ENCODE results near the gene MAML2.

The MAML2 gene

DNA sequence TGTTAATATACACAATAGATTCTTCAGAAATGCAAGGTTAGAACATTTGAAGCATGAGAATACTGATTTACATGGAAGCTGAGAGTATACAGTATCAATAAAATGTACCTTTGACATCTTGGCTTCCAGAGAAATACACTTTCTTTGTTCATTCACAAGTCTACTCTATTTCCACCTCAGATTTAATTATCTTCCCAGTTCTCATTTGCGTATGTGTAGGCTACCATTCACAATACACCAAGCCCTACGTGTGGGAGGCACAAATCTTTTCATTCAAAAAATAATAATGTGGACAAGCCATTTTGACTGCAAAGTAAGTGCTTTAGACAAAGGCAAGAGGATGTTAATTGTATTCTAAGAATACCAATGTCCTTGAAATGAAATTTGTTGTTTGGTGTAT is 286.4 kb downstream of the MAML2 start:
- DNase-seq, result no peak

DNA sequence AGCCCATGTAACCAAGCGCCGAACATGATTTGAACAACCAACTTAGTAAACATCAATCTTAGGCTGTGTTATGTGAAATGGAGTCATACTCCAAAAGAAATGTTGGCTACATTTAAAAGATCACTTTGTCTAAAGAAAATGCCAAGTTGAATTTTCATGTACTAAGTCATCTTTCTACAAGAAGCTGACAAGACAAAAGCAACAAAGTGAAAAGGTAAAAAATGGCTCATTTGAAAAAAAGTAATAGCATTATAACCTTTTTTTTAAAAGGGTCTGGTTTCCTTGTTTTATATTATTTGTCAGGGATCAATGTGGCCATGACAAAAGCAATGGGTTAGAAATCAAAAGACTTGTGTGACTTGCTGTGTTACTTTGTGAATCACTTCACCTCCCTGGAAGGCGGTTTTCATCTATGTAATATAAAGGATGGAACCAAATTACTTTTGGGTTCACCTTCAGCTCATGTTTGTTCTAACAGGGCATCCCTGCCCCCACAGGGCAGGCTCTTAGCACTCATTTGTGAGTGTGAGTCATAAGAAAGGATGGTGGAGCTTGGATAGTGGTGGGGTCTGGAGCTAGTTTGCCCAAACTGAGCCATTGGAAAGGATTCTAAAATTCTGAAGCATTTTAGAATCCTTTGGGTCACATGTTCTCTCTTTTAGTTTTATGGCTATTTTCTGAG is 287.1 kb downstream of the MAML2 start:
- DNase-seq, result peak; percentile 85

DNA sequence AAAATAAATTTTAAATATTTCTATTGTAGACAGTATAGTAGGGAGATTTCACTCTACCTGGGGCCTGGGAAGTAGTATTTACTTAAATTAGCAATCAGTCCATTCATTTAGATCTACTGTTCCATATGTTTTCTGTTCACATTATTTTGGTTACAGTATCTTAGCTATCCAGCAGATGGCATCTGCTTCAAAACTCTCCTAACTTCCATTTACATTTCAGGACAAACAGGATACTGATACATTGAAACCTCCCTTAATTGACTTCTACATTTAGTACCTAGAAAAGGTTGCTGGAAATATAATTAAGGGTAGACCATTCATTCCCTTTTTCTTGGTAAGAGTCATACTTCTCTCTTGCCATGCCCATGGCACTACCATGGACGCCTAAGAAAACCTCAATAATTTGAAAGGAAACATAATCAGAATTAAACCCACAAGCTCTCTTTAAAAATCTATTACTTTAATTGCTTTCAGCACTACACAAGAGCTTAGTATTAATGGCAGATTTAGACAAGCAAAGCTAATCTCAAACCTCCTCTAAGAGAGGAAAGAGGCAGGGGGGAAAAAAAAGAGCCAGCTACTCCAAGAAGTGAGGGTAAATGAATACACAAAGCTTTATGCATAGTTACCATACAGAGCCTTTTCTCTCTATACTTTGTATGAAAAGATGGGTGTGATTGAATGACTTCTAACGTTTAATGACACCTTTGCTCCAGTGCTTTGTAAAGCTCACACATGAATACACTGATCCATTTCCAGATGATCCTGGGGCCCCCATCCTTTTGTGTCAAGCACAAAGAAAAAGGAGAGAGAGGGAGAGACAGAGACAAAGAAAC is 287.9 kb downstream of the MAML2 start:
- DNase-seq, result peak; percentile 64

DNA sequence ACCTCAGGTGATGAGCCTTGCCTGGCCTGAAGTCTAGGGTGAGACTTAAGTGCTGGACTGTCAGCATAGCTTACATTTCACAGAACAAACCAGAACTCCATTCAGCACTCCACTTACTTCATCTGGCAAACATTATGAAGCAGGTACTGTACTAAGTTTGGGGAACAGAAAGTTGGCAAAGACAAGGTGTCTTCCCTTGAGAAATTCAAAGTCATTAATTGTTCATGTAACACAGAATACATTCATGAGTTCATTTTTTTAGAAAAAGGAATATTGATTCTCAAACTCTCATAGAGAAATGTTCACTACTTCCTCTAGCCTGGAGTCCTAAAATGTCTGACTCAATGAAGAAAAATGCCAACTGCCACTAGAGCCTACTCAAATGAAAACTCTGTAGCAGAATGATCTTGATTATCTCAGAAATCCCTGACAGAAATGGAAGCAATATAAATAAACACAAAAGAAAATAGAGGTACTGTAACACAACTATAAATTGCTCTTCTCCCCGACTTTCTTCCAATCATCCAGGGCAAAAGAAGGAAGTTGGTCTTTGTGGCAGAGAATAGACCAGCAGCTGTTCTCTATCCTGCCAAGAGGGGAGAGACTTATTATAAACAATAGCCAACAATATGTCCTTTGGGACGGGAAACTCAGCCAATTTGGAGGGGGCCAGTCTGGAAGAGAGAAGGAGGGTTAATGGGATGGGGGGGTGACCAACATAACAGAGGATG is 289.9 kb downstream of the MAML2 start:
- peak; percentile 70 for DNase-seq

DNA sequence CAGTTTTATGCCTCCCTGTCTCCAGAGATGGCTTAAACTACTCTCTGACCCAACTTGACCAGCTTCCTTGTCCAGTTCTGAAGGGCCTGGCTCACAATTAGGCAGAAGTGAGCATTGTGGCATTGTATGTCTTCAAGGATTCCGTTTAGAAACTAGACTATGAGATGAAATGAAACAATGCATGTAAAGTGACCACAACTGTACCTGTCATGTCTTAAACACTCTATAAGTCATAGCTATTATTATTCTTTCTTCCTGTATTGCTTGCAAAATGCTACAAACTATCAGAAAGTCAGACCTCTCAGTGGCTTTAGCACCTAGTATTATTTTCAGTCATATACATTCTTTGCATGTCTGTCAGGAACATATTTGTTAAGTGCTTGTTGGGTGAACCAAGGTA is 291.2 kb downstream of the MAML2 start:
- DNase-seq, result no peak

DNA sequence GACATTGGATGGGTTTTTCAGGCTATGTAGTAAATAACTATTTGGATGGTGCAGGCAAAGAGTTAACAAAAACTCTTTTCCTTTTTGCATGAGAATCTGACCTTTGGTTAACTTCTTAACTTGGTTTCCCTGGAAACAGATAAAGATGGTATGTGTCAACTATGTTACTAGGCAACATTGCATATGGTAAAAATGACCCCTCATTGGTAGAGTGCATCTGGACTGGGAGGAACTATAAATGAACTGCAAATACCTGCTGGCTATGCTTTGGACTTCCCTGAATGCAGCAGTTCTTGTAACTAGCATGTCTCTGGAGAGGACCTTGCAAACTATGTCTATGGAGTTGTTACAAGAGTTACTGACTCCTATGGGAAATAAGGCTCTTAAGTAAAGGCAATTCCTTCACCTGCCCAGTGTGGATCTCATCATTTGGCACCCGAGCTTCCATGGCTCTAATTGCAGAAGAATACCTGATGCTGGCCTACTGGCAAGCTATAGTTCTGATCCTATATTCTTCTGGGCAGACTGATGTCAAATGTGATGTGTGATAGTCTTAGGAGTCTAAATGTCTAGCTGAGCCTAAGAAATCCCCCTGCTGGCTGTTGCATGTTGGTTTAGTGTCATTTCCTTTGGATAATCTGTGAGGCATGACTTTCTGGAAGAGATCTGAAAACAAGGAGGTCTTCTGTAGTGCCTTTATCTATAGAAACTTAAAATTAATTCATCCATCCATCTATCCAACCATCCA is 292.4 kb downstream of the MAML2 start:
- DNase-seq, result peak; percentile 60

DNA sequence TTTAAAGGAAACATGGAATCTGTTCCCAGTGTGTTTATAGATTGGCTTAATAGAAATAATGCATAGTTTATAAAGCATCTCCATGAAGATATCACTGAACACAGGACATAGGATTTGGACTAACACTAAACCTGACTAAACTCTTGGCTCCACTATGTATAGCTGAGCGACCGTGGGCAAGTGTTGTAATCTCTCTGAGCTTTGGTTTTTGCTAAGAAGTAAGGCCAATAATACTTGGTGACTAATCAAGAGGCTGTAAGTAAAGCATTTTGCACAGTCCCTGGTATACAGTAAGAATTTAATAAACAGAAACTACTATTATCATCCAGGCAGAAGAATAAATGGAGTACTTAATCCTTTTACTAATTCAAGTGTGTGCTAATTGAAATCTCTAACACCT is 293.6 kb downstream of the MAML2 start:
- no peak for DNase-seq

DNA sequence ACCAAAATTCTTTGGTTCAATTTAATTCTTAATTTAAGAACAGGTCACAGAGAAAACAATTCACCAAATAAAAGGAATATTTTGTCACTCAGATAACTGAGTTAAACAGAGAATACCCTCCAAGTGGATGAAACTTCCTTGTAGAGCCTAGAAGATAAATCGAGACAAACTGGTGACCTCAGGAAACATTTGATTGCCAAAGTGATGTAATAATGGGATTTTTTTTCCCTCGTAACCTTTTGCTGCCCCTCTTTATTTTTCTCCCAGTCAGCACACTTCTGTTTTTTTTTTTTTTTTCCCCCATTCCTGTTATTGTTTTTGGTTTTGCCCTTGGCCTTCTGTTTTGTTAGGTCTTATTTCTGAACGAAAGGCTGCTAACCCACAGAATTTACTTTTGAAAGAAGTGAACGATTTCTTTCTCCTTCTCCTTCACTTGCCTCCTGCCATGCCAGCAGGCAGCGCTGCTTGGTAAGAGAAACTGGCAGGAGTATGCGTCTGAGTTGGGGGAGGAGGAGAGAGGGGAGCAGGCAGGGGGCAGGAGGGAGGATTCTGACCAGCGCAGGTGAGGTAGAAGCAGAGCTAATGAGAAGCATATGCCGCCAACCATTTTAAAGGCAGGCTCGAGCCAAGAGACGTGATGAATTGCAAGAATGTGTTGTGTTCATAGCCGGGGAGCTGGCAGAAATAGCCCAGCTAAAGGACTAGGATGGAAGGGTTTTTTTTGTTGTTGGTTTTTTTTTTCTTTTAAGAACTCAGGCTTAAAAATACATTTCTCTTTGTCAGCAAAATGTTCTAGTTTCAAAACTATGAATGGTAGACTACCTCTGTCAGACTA is 297.2 kb downstream of the MAML2 start:
- DNase-seq, result peak; percentile 86

DNA sequence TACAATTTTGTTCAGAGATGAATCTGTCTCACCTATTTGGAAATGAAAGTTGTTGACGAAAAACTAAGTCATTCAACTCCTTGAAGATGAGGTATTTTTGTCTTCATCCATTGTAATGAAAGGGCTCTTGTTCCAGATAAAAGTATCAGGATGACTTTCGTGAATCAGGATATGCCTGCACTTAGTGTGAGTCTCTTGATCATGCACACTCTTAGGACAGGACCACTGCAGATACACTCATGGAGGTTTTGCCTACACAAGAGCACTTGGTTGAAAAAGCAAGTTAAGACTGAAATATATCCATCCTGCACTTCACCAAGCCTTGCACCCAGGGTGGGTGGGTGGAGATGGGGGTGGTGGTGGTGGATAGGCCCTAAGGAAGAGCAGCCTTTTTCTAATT is 298.2 kb downstream of the MAML2 start:
- no peak for DNase-seq

DNA sequence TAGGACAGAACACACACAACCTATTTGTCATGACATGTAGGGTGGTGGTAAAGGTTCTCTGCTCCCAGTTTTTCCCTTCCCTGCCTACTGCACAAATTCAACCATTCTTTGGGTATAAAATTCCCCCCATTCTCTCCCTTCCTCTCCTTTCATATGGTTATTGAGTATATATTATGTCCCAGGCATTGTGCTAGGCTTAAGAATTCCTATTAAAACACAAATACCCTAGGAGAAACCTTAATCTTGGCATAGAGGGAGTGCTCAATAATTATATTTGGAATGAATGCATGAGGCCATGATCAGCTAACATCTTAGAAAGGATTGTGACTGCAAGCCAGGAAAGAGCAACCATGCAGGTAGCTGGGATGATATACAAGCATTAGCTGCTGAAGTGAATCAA is 298.7 kb downstream of the MAML2 start:
- no peak for DNase-seq

DNA sequence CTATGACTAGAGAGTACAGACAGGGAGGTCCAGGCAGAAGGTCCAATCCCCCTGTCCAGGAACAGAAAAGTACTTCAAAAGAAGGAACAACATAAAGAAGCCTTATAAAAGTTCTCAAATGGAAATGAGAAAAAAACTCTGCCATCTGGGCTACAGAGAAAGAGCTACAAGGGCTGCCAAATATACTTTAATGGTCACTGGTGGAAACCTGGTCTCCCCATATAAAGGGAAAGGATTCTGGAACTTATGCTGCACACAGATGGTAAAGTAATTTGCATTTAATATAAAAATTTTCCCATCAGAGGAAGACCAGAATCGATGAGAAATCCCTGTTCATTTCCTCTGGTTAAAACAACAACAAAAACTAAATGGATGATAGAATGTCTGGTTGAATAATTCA is 299.7 kb downstream of the MAML2 start:
- DNase-seq, result no peak

DNA sequence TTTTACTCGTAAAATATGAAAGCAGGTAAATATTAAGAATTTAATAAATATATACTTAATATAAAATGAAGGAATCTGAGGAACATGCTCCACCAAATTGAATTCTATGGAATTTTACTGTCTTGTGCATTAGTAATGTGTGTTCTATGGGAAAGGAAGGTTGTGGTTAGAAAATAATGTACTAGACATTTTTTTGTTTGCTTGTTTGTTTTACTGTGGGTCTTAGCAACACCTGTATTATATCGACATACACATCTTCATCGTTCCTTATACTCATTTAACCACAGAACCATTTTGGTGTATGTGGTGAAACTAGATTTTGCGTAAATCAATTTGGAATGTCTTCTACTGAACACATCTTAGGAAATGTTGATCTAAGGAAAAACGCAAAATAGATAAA is 304.9 kb downstream of the MAML2 start:
- no peak for DNase-seq

DNA sequence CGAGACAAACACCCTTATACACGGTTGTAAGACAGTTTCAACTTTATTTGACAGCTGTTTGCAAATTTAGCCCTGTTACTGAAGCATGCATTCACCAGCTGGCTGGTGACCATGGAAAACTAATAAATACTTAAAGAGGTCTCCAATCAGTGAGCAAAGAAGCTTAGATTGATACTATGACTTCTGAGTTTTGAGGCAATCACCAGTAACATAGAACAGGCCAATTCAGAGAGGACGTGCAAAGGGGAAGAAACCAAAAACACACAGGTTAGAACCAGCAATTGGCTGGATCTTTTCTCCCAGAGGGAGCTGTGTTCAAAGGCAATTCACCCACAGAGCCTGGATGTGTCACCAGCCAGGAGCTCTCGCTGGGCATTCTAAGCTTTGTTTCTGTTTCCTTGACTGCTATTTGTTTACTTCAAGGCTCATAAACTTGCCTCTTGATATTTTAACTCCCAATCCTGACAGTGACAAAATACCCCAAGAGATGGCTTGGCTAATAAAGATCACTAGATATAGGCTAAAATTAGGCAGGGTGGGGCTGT is 305.5 kb downstream of the MAML2 start:
- DNase-seq, result no peak

DNA sequence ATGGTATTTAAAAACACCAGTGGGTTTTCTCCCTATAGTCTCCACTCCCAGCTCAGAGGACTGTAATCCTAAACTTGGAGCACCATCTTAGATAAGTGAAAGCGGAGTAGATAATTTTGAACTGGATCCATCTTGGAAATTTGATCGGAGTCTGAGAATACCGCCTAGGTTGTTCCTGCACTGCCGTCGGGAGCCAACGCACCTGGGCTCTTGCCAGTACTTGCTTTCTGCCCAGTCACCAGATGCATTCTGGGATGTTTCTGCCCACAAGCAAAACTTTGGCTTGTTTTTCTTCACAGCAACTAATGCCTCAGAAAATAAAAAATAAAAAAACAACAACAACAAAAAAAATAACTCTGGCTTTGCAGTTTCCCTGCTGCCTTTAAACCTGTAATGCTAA is 306.1 kb downstream of the MAML2 start:
- DNase-seq, result no peak

DNA sequence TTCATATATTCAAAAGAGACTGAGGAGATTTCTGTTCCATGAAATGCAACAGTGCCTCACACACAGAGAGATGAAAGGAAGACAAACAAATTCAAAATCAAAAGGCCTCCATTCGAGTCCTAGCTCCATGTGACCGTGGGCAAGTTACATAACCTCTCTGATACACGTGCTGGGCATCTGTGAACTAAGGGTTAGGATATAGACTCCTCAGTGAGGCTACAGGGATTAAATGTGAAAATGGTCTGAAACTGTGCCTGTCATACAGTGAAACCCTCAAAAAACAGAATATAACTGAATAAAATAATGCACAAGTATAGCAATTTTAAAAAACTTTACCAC is 307.3 kb downstream of the MAML2 start:
- no peak for DNase-seq

DNA sequence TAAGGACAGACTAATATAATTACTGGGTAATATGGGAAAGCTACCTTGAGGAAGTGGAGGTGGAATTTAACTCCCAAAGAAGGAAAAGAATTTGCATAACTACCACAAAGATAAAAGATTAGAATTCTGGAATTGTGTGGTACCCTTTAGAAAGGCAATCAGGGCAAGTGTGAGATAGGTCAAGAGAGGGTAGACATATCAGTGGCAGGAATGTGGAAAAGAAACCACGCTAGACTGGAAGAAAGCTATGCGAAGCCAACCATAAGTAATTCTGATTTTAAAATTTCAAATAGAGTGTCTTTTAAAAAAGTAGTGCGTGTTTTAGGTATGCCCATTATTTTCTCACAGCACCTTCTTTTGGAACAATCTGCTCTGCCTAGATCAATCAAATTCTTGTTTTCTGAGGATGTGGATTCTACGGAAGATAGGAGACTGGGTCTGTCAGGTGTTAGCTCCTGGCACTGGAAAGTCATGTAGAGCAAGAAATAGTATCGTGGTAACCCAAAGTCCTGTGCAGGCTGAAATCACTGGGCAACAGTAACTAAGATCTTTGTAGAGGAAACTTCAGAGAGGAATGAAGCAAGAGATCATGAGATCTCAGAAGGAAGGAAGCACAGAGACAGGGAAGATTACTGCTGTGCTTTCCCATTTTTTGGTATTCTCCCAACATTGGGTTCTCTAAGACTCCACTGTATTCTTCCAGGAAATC is 307.8 kb downstream of the MAML2 start:
- DNase-seq, result no peak

DNA sequence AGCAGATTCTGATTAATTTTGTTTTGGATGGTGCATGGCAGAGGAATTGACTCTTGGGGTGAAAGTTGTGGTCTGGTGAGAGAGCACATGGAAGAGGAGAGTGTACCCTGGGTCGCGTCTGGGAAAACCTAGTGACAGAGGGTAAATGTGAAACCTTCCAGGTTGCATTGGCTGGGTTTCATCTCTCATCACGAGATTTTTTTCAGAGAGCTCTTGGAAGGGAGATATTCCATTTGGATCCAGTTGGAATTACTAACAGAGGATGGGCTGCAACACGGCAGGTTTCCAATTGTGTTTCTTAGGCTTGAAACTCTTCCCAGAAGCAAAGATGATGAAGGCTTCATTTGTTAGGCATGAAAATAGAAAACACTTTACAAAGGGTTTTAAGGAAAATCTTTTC is 309.4 kb downstream of the MAML2 start:
- no peak for DNase-seq

DNA sequence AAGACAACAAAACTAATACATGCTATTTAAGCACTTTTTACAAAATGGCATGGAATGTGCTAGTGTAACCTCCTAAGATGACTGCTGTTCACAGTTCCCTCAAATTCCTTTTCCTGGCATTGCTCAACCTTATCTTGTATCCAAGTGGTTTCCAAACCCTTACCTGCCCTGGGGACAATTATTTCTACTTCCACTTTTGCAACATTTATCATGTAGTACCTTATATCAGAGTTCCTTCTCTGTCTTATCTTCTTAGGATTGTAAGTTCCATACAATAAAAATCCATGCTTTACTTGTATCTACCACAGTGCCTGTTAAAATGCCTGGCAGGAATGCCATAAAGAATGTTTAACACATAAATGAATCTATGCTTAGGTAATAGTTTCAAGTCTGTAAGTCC is 309.9 kb downstream of the MAML2 start:
- no peak for DNase-seq

DNA sequence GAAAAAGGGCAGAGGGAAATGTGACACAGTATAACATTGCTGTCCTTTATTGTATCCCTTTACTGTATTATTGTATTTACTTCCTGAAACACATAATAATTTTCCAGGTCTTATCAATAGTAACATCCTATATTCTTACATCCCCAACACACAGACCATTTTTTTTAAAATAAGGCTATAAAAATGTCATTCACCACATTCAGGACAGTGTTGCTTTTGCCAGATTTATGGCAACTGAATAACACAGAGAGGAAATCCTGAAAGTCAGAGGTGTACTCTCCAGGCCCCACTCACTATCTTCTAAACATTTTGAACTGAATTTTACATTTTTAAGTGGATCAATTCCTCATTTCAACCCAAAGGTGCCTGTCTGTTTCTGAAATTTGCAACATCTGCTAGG is 314.2 kb downstream of the MAML2 start:
- DNase-seq, result no peak

DNA sequence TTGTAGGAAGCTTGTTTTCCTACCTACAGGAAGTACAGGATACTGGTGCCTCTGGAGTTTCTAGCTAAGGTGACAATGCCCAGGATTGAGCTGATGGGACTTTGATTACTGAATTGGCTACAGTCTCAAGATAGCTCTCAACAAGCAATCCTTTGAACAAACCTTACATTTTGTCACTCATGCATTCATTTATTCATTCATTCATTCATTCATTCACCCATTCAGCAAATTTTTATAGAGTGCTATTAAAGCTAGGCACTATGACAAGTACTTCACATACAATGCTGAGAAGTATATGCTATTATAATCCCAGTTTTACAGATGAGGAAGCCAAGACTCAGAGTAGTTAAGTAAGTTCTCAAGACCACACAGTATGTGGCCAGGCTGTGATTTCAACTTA is 316.0 kb downstream of the MAML2 start:
- no peak for DNase-seq

DNA sequence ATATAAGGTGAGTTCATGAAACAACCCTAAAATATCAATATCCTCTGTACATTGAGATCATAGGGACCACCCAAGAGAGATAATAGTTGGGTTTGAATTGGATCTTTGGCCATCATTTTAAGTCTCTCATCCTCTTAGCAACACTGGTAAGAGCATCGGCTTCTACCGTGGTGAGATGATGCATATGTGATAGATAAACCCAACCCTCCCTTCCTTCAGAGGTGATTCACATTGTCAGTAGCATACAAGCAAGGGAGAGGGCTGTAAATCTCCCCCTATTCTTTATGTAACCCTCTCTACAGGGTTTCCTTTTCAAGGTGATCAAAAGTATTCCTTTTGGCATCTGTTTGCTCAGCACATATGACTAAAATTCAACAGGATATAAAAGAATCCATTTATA is 316.7 kb downstream of the MAML2 start:
- no peak for DNase-seq

Measured in fibroblast of skin of right quadriceps (primary cell).